ENCODE data around the gene FCGR3A.
"Not testable (repeated sequence)": the region's sequence is repeated elsewhere in the genome, so short reads cannot be mapped to it uniquely, and the experiment has no call there.

- TF ChIP-seq EZH2 (IDR thresholded peaks at IDR 0.05; ENCODE audit: insufficient read depth, poor library complexity, severe bottlenecking); EZH2phosphoT487 (IDR thresholded peaks at IDR 0.05; ENCODE audit: insufficient read depth, low read depth): not testable (repeated sequence)
Measured at GRCh38 chr1:161513448-161513780, 36.2 kb downstream of the FCGR3A start.
